ENCODE data around the gene TMPRSS9.

DNA sequence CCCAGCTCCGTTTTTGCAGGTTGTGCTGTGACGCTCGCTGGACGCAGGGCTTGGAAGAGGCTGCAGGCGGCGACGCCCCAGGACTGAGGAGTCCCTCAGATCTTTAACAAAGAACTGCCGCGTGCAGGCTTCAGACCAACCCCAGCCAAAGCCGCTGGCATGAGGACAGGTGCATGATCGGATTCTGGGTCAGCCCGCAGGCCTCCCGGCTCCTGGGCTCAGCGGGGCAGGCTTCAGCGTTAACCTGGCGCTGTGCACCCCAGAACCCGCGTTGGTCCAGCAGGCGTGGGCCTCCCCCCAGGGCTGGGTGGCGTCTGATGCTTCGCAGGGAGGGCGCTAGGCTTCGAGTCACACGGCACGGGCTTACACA lies 68.2 kb downstream of the TMPRSS9 start:
- TF ChIP-seq, protein P1, sequence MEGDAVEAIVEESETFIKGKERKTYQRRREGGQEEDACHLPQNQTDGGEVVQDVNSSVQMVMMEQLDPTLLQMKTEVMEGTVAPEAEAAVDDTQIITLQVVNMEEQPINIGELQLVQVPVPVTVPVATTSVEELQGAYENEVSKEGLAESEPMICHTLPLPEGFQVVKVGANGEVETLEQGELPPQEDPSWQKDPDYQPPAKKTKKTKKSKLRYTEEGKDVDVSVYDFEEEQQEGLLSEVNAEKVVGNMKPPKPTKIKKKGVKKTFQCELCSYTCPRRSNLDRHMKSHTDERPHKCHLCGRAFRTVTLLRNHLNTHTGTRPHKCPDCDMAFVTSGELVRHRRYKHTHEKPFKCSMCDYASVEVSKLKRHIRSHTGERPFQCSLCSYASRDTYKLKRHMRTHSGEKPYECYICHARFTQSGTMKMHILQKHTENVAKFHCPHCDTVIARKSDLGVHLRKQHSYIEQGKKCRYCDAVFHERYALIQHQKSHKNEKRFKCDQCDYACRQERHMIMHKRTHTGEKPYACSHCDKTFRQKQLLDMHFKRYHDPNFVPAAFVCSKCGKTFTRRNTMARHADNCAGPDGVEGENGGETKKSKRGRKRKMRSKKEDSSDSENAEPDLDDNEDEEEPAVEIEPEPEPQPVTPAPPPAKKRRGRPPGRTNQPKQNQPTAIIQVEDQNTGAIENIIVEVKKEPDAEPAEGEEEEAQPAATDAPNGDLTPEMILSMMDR (conservative IDR thresholded peaks at IDR 0.05; ENCODE audit: low read depth, low read length), result no peak
- no peak for TF ChIP-seq EZH2 (IDR thresholded peaks at IDR 0.05; ENCODE audit: borderline replicate concordance, low read depth, low read length, poor library complexity, severe bottlenecking)
